ENCODE results near the gene ANAPC4.

Gene ANAPC4

DNA sequence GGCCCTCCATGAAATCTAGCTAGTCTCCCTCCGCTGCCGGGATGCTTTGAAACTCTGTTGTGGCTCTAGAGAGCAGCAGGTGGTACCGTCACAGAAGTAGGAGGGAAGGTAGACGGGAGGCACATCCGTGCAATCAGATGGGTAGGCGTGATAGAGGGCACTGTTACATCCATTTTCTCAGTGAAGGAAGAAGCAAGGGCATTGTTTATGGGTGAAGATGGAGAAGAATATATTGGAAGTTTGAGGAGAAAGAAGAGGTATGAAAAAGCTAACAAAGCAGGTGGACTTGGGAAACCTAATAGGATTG lies 1.3 kb downstream of the ANAPC4 start:
- DNase-seq (ENCODE audit: low read depth in 2 of 2): no peak

DNA sequence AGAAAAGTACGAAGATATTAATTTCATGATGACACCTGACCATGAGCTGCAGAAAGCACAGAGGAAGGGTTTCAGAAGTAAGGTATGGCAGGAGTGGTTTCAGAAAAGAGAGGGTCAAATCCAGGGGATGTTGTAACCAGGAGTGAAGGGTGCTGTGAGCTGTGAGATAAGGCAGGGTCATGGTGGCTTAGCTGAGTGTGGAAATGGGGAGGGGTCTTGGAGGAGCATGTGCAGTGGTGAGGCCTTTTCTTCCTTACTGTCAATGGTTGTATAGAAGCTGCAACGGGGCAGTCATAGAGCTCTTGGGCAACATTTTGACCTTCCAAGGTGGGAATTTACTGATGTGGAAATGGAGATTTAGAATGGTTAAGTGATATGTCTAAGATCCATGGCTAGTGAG lies 2.5 kb downstream of the ANAPC4 start:
- DNase-seq (ENCODE audit: low read depth in 2 of 2): no peak

GRCh38 chr4:25383647-25384046 lies 6.6 kb downstream of the ANAPC4 start:
- no peak for DNase-seq (ENCODE audit: low read depth in 2 of 2)

GRCh38 chr4:25386926-25387325 lies 9.9 kb downstream of the ANAPC4 start:
- no peak for DNase-seq (ENCODE audit: low read depth in 2 of 2)

GRCh38 chr4:25397305-25397704 lies 20.2 kb downstream of the ANAPC4 start:
- no peak for DNase-seq (ENCODE audit: low read depth in 2 of 2)

- DNase-seq (ENCODE audit: low read depth in 2 of 2): no peak
Measured at GRCh38 chr4:25399510-25399909, 22.4 kb downstream of the ANAPC4 start.

- no peak for DNase-seq (ENCODE audit: low read depth in 2 of 2)
Measured at GRCh38 chr4:25401066-25401465, 24.0 kb downstream of the ANAPC4 start.

DNA sequence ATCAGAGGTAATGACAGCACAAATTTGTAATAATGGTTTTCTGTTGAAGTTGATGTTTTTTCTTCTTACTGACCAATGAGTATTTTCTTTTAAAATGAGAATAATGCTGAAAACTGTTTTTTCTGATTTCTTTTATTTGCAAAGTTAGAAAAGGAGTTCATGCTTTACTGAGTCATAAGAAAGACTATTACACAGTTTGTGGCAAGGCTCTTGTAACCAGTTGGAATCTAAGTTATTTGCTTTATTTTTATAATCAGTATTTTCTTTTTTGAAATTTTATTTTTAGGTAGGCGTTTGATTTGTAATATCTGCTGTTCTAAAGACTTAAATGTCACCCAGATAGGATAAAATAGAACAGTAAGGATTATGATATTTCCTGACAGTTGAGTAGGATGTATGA lies 25.5 kb downstream of the ANAPC4 start:
- no peak for DNase-seq (ENCODE audit: low read depth in 2 of 2)

DNA sequence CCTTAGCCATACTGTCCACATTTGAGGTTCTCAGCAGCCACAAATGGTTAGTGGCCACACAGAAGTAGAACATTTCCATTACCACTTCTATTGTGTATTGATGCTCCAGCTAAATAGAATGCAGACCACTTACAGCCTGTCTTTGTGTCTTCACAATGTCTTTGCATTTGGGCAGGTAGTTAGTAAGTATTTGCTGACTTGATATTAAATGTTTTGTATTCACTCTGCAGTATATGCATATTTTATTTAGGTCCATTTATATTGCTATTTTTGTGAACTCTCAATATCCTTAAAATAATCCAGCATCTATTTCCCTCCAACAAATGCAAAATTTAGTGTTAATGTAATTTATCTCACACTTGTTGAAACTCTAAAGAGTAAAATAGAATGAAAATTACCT lies 26.6 kb downstream of the ANAPC4 start:
- DNase-seq (ENCODE audit: low read depth in 2 of 2): no peak

DNA sequence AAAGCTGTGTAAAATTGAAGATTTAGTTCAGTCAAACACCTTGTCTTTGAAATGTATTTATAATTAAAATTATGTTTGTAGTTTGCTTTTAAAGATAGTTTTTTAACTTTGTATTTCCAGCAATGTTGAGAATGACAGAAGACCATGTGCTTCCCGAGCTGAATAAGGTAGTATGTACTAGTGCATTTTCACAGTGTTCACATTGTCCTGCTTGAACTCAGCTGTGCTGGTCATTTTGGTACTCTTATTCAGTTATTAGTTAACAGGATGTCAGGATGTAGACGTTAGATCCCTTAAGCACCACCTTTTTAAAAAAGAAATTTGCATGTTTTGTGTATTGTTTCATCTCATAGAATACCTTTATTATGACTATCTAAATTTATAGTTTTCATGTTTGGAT lies 28.4 kb downstream of the ANAPC4 start:
- DNase-seq (ENCODE audit: low read depth in 2 of 2): no peak

DNA sequence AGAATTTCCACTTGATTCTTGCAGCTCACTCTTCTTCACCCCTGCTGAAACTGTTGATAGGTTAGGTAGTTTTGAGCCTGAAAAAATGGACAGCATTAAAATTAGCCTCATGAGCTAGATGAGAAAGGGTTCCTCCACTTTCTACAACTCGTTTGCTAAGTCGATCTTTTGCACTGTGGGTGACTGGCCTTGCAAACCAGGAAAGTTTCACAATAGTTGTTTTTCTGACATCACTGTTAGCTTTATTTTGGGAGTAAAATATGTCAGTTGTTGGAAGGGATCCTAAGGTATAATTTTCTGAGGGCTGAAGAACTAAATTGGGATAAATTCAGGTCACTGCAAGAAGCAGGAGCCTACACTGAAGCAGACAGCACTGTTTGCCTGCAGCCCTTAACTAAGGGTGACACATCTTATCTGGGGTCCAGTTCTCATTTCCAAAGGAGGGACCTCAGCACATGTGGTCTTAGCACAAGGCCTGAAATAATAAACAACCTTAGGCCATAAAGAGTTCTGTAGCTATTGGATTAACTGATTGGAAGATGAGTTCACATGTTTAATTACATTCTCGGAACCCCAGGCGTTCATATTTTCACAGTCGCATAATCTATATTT lies 29.1 kb downstream of the ANAPC4 start:
- no peak for DNase-seq (ENCODE audit: low read depth in 2 of 2)

DNA sequence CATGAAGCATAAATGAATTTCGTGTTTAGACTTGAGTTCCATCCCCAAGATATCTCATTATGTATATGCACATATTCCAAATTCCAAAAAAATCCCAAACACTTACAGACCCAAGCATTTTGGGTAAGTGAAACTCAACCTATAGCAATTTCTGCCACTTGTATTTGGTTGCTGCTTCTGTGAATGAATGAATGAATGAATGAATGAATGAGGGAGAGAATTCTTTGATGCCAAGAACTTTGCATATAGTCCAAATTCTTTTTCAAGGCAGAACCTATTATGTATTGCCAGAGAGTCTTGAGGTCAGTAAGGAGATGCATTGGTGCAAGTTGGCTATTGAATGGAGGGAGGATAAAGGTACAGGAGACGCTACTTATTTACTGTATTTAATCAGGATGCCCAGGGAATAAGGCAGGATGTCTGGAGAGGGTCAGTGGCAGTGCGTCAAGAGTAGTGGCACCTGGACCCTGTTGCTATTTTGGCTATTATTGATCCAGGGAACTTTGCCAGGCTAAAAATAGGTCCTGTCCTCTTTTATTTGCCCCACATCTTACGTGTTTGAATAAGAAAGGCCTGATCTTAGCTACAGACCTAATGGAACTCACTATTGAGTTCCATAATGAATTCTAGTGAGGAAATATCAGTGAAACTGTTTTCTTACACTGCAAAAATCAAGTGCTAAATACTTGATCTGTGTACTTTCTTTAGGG lies 33.9 kb downstream of the ANAPC4 start:
- DNase-seq (ENCODE audit: low read depth in 2 of 2): no peak

DNA sequence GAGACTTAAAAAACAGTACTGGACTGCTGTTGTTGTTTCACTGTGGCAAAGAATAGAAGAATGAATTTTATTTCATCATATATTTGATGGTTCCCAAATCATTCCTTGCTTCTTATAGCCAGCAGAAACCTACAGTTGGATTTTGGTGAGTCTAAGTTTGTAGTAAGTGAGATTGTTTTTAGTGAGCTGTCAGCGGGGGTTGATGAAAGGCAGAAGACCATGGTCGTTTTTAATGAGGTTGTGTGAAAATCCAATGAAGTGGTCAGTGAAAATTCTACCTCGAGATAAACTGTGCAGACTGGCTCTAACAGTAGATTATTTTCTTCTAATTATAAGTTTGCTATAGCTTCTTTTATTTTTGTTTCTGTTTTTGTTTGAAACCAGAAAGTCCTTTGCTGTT lies 36.2 kb downstream of the ANAPC4 start:
- DNase-seq (ENCODE audit: low read depth in 2 of 2): no peak

- no peak for DNase-seq (ENCODE audit: low read depth in 2 of 2)
Measured at GRCh38 chr4:25417014-25417413, 40.0 kb downstream of the ANAPC4 start.

DNA sequence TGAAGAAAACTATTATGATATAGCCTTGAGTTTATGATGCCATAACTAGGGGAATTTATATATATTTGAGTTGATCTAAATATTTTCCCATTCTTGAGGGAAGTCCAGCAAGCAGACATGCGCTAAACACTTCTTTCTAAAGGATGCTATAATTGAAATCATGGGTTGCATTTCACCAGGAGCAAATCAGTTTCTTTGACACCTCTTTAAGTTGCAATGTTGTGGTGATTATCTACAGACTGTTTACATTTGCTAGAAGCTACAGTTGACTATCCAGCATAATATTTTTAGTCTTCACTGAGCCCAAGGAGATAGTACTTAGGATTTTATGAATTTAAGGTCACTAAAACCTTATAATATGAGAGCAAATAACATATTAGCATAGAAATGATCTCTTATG lies 43.9 kb downstream of the ANAPC4 start:
- DNase-seq (ENCODE audit: low read depth in 2 of 2): no peak

GRCh38 chr4:25421816-25422525 lies 44.9 kb downstream of the ANAPC4 start:
- no peak for DNase-seq (ENCODE audit: low read depth in 2 of 2)

GRCh38 chr4:25423548-25423947 lies 46.5 kb downstream of the ANAPC4 start:
- no peak for DNase-seq (ENCODE audit: low read depth in 2 of 2)

GRCh38 chr4:25424539-25425228 lies 47.6 kb downstream of the ANAPC4 start:
- DNase-seq (ENCODE audit: low read depth in 2 of 2): no peak

DNA sequence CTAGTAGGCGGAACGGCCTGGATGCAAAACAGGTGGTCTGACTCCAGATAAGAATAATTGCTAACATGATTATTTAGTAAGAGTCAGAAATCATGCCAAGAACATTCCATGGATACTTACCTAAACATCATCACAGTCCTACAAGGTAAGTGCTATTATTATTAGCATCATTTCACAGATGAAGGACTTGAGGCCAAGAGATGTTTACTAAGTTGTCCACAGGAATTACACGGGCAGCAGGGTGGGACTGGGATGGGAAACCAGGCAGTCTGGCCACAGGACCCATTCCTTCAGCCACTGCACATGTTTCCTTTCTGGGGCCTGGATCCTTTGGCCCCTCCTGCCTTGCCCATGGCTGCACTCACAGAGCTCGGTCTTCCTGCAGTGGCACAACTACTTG lies 48.3 kb downstream of the ANAPC4 start:
- DNase-seq (ENCODE audit: low read depth in 2 of 2): no peak

GRCh38 chr4:25427871-25428270 lies 50.8 kb downstream of the ANAPC4 start:
- DNase-seq (ENCODE audit: low read depth in 2 of 2): no peak

DNA sequence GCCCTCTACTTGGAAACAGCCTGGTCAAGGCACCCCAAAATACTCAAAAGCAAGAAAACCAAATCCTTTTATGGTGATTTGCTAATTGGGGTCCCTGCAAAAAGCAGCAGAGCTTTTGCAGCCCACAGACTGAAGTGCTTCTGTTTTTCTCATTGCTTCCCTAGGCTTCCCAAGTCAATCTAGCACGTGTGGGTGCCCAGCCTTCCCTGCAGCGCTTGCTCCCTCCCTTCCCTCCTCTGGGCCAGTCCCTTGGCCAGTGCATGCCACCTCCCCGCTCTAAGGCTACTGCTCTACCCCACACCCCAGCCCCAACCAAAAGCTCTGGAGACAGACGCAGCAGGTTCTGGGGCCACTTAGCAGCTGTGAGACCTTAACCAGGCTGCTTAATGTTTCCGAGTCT lies 53.6 kb downstream of the ANAPC4 start:
- no peak for DNase-seq (ENCODE audit: low read depth in 2 of 2)

- DNase-seq (ENCODE audit: low read depth in 2 of 2): no peak
Measured at GRCh38 chr4:25433966-25434827, 57.1 kb downstream of the ANAPC4 start.
